GM12878 (cell line): ENCODE data around the gene DCTN5. TPM values are rescaled to one million over a fixed set of nuclear protein-coding genes. Genes with fewer than 3 reads are reported as not detected.

ENCODE experiments used
- ATAC-seq: fragments of 200-7000 bp; cut with Tn5 transposase; 3 replicates; pipeline ENCODE4 v1.9.1; 2020; ENCODE audit warnings: mild to moderate bottlenecking, moderate library complexity
- BruUV-seq: library from RNA; stranded (reverse); fragments of 400-500 nt; replicated peaks from 2 replicates; lab custom pipeline; 2021; lab: Mats Ljungman, UMichigan
- CTCF ChIA-PET: fragments of 300-600 bp; sonication (Branson Sonifier 250); formaldehyde crosslinking; extraction: SDS; loops from one replicate; lab custom pipeline; 2021; ENCODE audit warnings: inconsistent platforms; lab: Yijun Ruan, JAX
- POLR2A ChIA-PET: fragments of 350-600 bp; formaldehyde crosslinking; extraction: SDS; loops from one replicate; lab custom pipeline; 2021; ENCODE audit warnings: inconsistent platforms; lab: Charles Lee
- RAD21 ChIA-PET: fragments of 300-600 bp; sonication (Branson Sonifier 250); formaldehyde crosslinking; loops from one replicate; lab custom pipeline; 2023; ENCODE audit warnings: antibody characterized with exemption; ENCODE audit not compliant: unreplicated experiment; lab: Charles Lee
- SMC1A ChIA-PET: fragments of 300-600 bp; sonication (Branson Sonifier 250); formaldehyde crosslinking; loops from one replicate; lab custom pipeline; 2023; ENCODE audit not compliant: unreplicated experiment, uncharacterized antibody; lab: Charles Lee
- DNase-seq: peaks from one replicate; pipeline ENCODE4 v3.0.0-alpha.2; 2011; ENCODE audit warnings: low read depth, low spot score
- FAIRE-seq: peaks from 3 replicates; lab custom pipeline; 2011; peaks lifted over from hg19 to GRCh38; lab: Jason Lieb, UNC
- H2AFZ ChIP-seq: 2 replicates; pipeline ENCODE4 v1.6.0; 2011; ENCODE audit warnings: low read depth, low read length, control low read depth; ENCODE audit not compliant: control insufficient read depth
- H3K27ac ChIP-seq: 2 replicates; pipeline ENCODE4 v1.5.1; 2011; ENCODE audit warnings: control low read depth; ENCODE audit not compliant: control insufficient read depth, insufficient read depth
- H3K27me3 ChIP-seq, 2 experiments: replicated peaks in 1 of 2; 2 replicates each; pipeline versions ENCODE4 v1.6.0 to v1.6.1; 2011; ENCODE audit warnings: low read length in 1 of 2; ENCODE audit not compliant: control insufficient read depth in 2 of 2, insufficient read depth in 2 of 2
- H3K36me3 ChIP-seq, 2 experiments: 2 replicates each; pipeline ENCODE4 v1.5.1; 2011; ENCODE audit warnings: low read length in 1 of 2; ENCODE audit not compliant: control insufficient read depth in 2 of 2, insufficient read depth in 2 of 2
- H3K4me1 ChIP-seq: 2 replicates; pipeline ENCODE4 v1.6.1; 2011; ENCODE audit warnings: mild to moderate bottlenecking, low read length, moderate library complexity, mixed read lengths; ENCODE audit not compliant: control insufficient read depth, insufficient read depth
- H3K4me2 ChIP-seq: 2 replicates; pipeline ENCODE4 v1.6.0; 2011; ENCODE audit warnings: control low read depth; ENCODE audit not compliant: control insufficient read depth, insufficient read depth
- H3K4me3 ChIP-seq: fragments of 200-600 bp; sonication (generic); 2 replicates; pipeline ENCODE4 v1.5.1; 2016
- H3K79me2 ChIP-seq: 2 replicates; pipeline ENCODE4 v1.6.0; 2011; ENCODE audit warnings: low read length; ENCODE audit not compliant: control insufficient read depth, insufficient read depth
- H3K9ac ChIP-seq: 2 replicates; pipeline ENCODE4 v1.8.0; 2011; ENCODE audit warnings: low read length, control low read depth, mixed read lengths; ENCODE audit not compliant: control insufficient read depth, insufficient read depth
- H3K9me3 ChIP-seq: replicated peaks from 3 replicates; pipeline ENCODE4 v1.5.1; 2011; ENCODE audit warnings: mild to moderate bottlenecking, low read length; ENCODE audit not compliant: control insufficient read depth, insufficient read depth
- H4K20me1 ChIP-seq: 2 replicates; pipeline ENCODE4 v1.6.0; 2011; ENCODE audit not compliant: control insufficient read depth, insufficient read depth
- CBX5 ChIP-seq: sonication (generic); IDR thresholded peaks from 2 replicates; pipeline ENCODE4 v1.6.1; 2016; ENCODE audit warnings: low read depth, moderate library complexity, mild to moderate bottlenecking, inconsistent platforms
- E4F1 ChIP-seq: fragments of 450-650 bp; IDR thresholded peaks from 2 replicates; pipeline ENCODE4 v1.6.1; 2018; ENCODE audit warnings: borderline replicate concordance, mild to moderate bottlenecking; ENCODE audit not compliant: partially characterized antibody
- FOS ChIP-seq: IDR thresholded peaks from 3 replicates; pipeline ENCODE4 v1.6.1; 2011; ENCODE audit warnings: borderline replicate concordance; ENCODE audit not compliant: insufficient read length; ENCODE audit errors: extremely low read depth
- JUND ChIP-seq: IDR thresholded peaks from 2 replicates; pipeline ENCODE4 v1.6.1; 2012; ENCODE audit warnings: low read depth, mild to moderate bottlenecking, low read length, improper control_type of control experiment, moderate library complexity
- KAT2A ChIP-seq: conservative IDR thresholded peaks from 2 replicates; pipeline ENCODE4 v1.6.1; 2011; ENCODE audit warnings: low read depth, low read length; ENCODE audit not compliant: control insufficient read depth
- MEF2A ChIP-seq: IDR thresholded peaks from 2 replicates; pipeline ENCODE4 v1.6.1; 2011; ENCODE audit warnings: low read depth, mild to moderate bottlenecking, low read length, moderate library complexity; ENCODE audit not compliant: insufficient read depth
- MLLT1 ChIP-seq: fragments of 450-650 bp; IDR thresholded peaks from 2 replicates; pipeline ENCODE4 v1.6.1; 2016; ENCODE audit warnings: mild to moderate bottlenecking
- NFYA ChIP-seq: IDR thresholded peaks from 2 replicates; pipeline ENCODE4 v1.6.1; 2011; ENCODE audit warnings: low read depth, mild to moderate bottlenecking, low read length, improper control_type of control experiment, borderline replicate concordance
- NR2C2 ChIP-seq: IDR thresholded peaks from 2 replicates; pipeline ENCODE4 v1.6.1; 2011; ENCODE audit warnings: borderline replicate concordance, low read depth; ENCODE audit not compliant: control insufficient read depth, insufficient read length
- POLR2AphosphoS5 ChIP-seq: IDR thresholded peaks from 2 replicates; pipeline ENCODE4 v1.6.1; 2011; ENCODE audit warnings: mild to moderate bottlenecking, low read length, inconsistent platforms
- RAD21 ChIP-seq: IDR thresholded peaks from 2 replicates; pipeline ENCODE4 v1.6.1; 2011; ENCODE audit warnings: mild to moderate bottlenecking, low read depth, low read length, moderate library complexity; ENCODE audit not compliant: insufficient read depth
- REST ChIP-seq: IDR thresholded peaks from 2 replicates; pipeline ENCODE4 v1.6.1; 2012; ENCODE audit warnings: mild to moderate bottlenecking, low read depth, low read length
- RUNX3 ChIP-seq: IDR thresholded peaks from 2 replicates; pipeline ENCODE4 v1.6.1; 2012; ENCODE audit warnings: low read length, inconsistent platforms
- SMARCA5 ChIP-seq: fragments of 450-650 bp; IDR thresholded peaks from 2 replicates; pipeline ENCODE4 v1.6.1; 2017; ENCODE audit warnings: mild to moderate bottlenecking
- SUZ12 ChIP-seq: fragments of 200-600 bp; sonication (generic); IDR thresholded peaks from one replicate; pipeline ENCODE4 v1.6.1; 2018; ENCODE audit warnings: antibody characterized with exemption, mild to moderate bottlenecking; ENCODE audit not compliant: unreplicated experiment
- WGBS: methylation state at CpG from one replicate; pipeline ENCODE4 v1.1.6; 2016; ENCODE audit warnings: low lambda C conversion rate; ENCODE audit not compliant: insufficient replicate concordance, insufficient coverage; ENCODE audit errors: missing lambda C conversion rate; 5-methylcytosine and 5-hydroxymethylcytosine counted together
- in situ Hi-C: fragments of 300-500 bp; cut with MboI; formaldehyde crosslinking; loops from 9 replicates; pipeline ENCODE4 v1.14.3; 2018; ENCODE audit warnings: mixed read lengths
- intact Hi-C: fragments of 100-400 bp; cut with micrococcal nuclease; formaldehyde crosslinking; loops from one replicate; pipeline ENCODE4 v1.14.2; 2022; ENCODE audit not compliant: unreplicated experiment
- polyA plus RNA-seq, 11 experiments: library from polyadenylated mRNA; depleted of rRNA in 4 of 11; unstranded in 6 of 11; stranded (reverse) in 5 of 11; fragments of >200 nt; fragmentation: Nextera tagmentation in 4 of 11; fragmentation: Illumina TruSeq in 1 of 11; extraction: Ambion mirVana in 4 of 11; extraction: Trizol in 1 of 11; gene quantifications; 1 replicate in 1 of 11; 2 replicates in 10 of 11; pipeline versions ENCODE4 v1.2.1 to v1.2.3, GENCODE V29; 2011 to 2016; ENCODE audit warnings: inconsistent platforms in 2 of 11, missing spikeins in 2 of 11, low read depth in 1 of 11
- total RNA-seq, 4 experiments: library from RNA; depleted of rRNA in 3 of 4; stranded (reverse); fragments of >200 nt in 3 of 4; fragmentation: Illumina TruSeq in 1 of 4; extraction: Trizol in 1 of 4; gene quantifications; 2 replicates each; pipeline versions ENCODE4 v1.2.1 to v1.2.3, GENCODE V29; 2013 to 2021

Gene DCTN5
- total and polyA plus RNA-seq, 10 of the 15 experiments (the other 5 are each of a cell fraction or from before 2014, with no cell fraction given), result 49.1 to 153 (median 81.4) TPM

GRCh38 chr16:23711785-23712184 is 70.5 kb downstream of the DCTN5 start:
- CTCF ChIA-PET, result no interaction called here
- H3K4me1 ChIP-seq, result no peaks in the 10 kb centered on the region
- H3K4me2 ChIP-seq, result no peak overlapping the region
- H3K9me3 ChIP-seq, result peaks cover 10% of the 10 kb centered on the region; the same call in 2 of the 3 replicates
- POLR2A ChIA-PET, result no interaction called here
- RAD21 ChIA-PET, result no interaction called here
- H3K27ac ChIP-seq, result no peak overlapping the region
- BruUV-seq, result no TSS peak
- FAIRE-seq (no peak), ATAC-seq (no peak), DNase-seq (no peak)
- H3K36me3 ChIP-seq, result no peaks in the 10 kb centered on the region
- H3K9ac ChIP-seq, result no peak overlapping the region
- no peaks in the 10 kb centered on the region for H3K79me2 ChIP-seq
- intact Hi-C loops, result no loop called here
- H2AFZ ChIP-seq, result no peak overlapping the region
- SMC1A ChIA-PET, result no interaction called here
- no peaks in the 10 kb centered on the region for H4K20me1 ChIP-seq
- H3K27me3 ChIP-seq, result peaks cover 0 to 2% of the 10 kb centered on the region in 2 experiments; a peak in 1 of 4 replicates
- 43% methylated on average over 4 of the region's 4 CpGs for WGBS
- in situ Hi-C loops, result no loop called here
- no peak overlapping the region for H3K4me3 ChIP-seq
- TF ChIP-seq MLLT1 (no peak), KAT2A (no peak), E4F1 (no peak), NFYA (no peak), JUND (no peak), RAD21 (no peak), RUNX3 (no peak), REST (no peak), FOS (no peak), SUZ12 (no peak), CBX5 (no peak), MEF2A (no peak), SMARCA5 (no peak), POLR2AphosphoS5 (no peak), NR2C2 (no peak)
